Measurements from ENCODE around the gene JMY. TPM values are rescaled to one million over a fixed set of nuclear protein-coding genes. Genes with fewer than 3 reads are reported as not detected.

The JMY gene
- total and polyA plus RNA-seq, 2 donors (not counting 3 experiments of a cell fraction or from before 2014, with no cell fraction given): 1.5 to 6.5 TPM

DNA sequence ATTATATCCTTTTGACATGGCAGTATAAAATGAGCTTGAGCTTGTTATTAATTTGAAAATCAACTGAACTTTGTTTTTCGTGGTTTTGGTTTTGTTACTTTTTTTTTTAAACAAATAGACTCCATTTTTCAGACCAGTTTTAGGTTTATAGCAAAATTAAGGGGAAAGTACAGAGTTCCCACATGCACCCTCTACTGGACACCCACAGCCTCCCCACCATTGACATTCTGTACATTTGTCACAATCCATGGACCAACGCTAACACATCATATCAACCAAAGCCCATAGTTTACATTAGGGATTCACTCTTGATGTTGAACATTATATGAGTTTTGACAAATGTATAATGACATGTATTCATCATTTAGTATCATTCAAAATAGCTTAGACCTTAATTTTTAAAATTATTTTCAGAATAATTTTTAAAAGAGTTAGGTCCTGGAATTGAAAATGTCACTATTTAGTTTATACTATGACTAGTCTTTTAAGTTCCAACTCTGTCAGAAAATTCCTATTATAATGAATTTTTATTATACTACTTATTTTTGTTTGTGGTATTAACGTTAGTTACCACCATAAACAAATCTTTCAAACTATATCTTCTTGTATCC lies 35.3 kb upstream of the JMY start:
- POLR2A ChIA-PET: no interaction called here
- H3K4me1 ChIP-seq (ENCODE audit: control insufficient read depth, extremely low read depth, insufficient read depth, low read length): peaks cover 14% of the 10 kb centered on the region
- H4K20me1 ChIP-seq (replicated peaks; ENCODE audit: control insufficient read depth, extremely low read depth, insufficient read depth, low read length): no peaks in the 10 kb centered on the region
- no peak overlapping the region for H3K4me2 ChIP-seq (ENCODE audit: insufficient read depth, low read length)
- no peaks in the 10 kb centered on the region for H3K27me3 ChIP-seq (ENCODE audit: control insufficient read depth in 2 of 2, insufficient read depth in 2 of 2, low read length in 2 of 2)
- H3K9me1 ChIP-seq (replicated peaks; ENCODE audit: control insufficient read depth, extremely low read depth, insufficient read depth, low read length): no peaks in the 10 kb centered on the region
- H3K9ac ChIP-seq (replicated peaks; ENCODE audit: extremely low read depth, insufficient read depth, low read length): no peak overlapping the region
- intact Hi-C loops (cut with micrococcal nuclease) (loop anchor here (5.0 kb wide), 1 partner anchor 37 kb away; the partner anchor contains the start of gene JMY), dilution Hi-C loops (cut with MboI; ENCODE audit: extremely low pct_ligation_motif_present, low sequenced_read_pairs) (no loop called here)
- CTCF ChIA-PET: interaction anchor here (0.6 to 1.2 kb wide), 4 partner anchors 9 to 176 kb away, joined by 3 to 7 read pairs (median 4); no protein-coding TSS in a partner anchor
- DNase-seq (ENCODE audit: low read depth, low spot score) (no peak), FAIRE-seq (peak; percentile 85)
- TF ChIP-seq, protein P1, sequence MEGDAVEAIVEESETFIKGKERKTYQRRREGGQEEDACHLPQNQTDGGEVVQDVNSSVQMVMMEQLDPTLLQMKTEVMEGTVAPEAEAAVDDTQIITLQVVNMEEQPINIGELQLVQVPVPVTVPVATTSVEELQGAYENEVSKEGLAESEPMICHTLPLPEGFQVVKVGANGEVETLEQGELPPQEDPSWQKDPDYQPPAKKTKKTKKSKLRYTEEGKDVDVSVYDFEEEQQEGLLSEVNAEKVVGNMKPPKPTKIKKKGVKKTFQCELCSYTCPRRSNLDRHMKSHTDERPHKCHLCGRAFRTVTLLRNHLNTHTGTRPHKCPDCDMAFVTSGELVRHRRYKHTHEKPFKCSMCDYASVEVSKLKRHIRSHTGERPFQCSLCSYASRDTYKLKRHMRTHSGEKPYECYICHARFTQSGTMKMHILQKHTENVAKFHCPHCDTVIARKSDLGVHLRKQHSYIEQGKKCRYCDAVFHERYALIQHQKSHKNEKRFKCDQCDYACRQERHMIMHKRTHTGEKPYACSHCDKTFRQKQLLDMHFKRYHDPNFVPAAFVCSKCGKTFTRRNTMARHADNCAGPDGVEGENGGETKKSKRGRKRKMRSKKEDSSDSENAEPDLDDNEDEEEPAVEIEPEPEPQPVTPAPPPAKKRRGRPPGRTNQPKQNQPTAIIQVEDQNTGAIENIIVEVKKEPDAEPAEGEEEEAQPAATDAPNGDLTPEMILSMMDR (IDR thresholded peaks at IDR 0.05; ENCODE audit: extremely low read depth in 1 of 2, insufficient read depth in 1 of 2, low read depth in 1 of 2, low read length in 2 of 2): peak; percentile 19 to 27
- TF ChIP-seq POLR2A (IDR thresholded peaks at IDR 0.05; ENCODE audit: low read depth, low read length): no peak
- no peaks in the 10 kb centered on the region for H3K79me2 ChIP-seq (ENCODE audit: control insufficient read depth, insufficient read depth, low read length)
- BruUV-seq (replicated peaks): no TSS peak
- no peak overlapping the region for H3K4me3 ChIP-seq (replicated peaks in 1 of 3; ENCODE audit: insufficient read depth in 1 of 3, low read depth in 1 of 3, low read length in 3 of 3)
- H3K9me3 ChIP-seq (replicated peaks; ENCODE audit: control insufficient read depth, insufficient read depth, low read length): no peaks in the 10 kb centered on the region
- no peak overlapping the region for H3K27ac ChIP-seq (ENCODE audit: insufficient read depth, low read depth, low read length)
- no peaks in the 10 kb centered on the region for H3K36me3 ChIP-seq (ENCODE audit: control insufficient read depth in 2 of 2, extremely low read depth in 1 of 2, insufficient read depth in 2 of 2, low read length in 2 of 2)
- no peak overlapping the region for H2AFZ ChIP-seq (ENCODE audit: low read depth, low read length)

DNA sequence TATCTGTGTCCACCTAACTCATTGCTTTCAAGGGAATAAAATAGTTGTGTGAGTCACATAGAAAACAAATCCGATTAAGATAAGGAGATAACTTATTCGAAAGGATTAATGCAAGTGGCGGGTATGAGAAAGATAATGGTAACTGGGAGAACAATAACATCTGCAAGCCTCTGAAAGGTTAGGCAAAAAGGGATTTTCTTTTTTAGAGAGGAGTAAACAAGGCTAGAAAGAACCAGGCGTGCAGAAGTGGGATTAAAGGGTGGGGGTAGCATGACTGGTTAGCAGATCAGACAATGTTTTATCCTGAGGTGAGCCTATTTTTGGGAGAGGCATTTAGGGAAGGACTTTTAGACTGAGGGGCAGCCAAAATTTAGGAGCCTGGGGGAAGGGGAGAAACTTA lies 34.7 kb upstream of the JMY start:
- FAIRE-seq (no peak), DNase-seq (ENCODE audit: low read depth, low spot score) (peak; percentile 27)
- Histone ChIP-seq H3K27me3 (ENCODE audit: control insufficient read depth in 2 of 2, insufficient read depth in 2 of 2, low read length in 2 of 2) (no peaks in the 10 kb centered on the region), H3K4me2 (ENCODE audit: insufficient read depth, low read length) (no peak overlapping the region), H3K27ac (ENCODE audit: insufficient read depth, low read depth, low read length) (peak overlapping the region; percentile 44), H3K9me3 (replicated peaks; ENCODE audit: control insufficient read depth, insufficient read depth, low read length) (no peaks in the 10 kb centered on the region), H3K4me3 (replicated peaks in 1 of 3; ENCODE audit: insufficient read depth in 1 of 3, low read depth in 1 of 3, low read length in 3 of 3) (no peak overlapping the region), H3K36me3 (ENCODE audit: control insufficient read depth in 2 of 2, extremely low read depth in 1 of 2, insufficient read depth in 2 of 2, low read length in 2 of 2) (no peaks in the 10 kb centered on the region), H3K4me1 (ENCODE audit: control insufficient read depth, extremely low read depth, insufficient read depth, low read length) (peaks cover 18% of the 10 kb centered on the region), H2AFZ (ENCODE audit: low read depth, low read length) (no peak overlapping the region), H3K9ac (replicated peaks; ENCODE audit: extremely low read depth, insufficient read depth, low read length) (no peak overlapping the region), H3K79me2 (ENCODE audit: control insufficient read depth, insufficient read depth, low read length) (no peaks in the 10 kb centered on the region), H4K20me1 (replicated peaks; ENCODE audit: control insufficient read depth, extremely low read depth, insufficient read depth, low read length) (no peaks in the 10 kb centered on the region), H3K9me1 (replicated peaks; ENCODE audit: control insufficient read depth, extremely low read depth, insufficient read depth, low read length) (no peaks in the 10 kb centered on the region)
- intact Hi-C loops (cut with micrococcal nuclease): loop anchor here (5.0 kb wide), 1 partner anchor 36 kb away; the partner anchor contains the start of gene JMY
- ChIA-PET POLR2A (no interaction called here), CTCF (interaction anchor here (1.2 kb wide), 1 partner anchor 68 kb away, joined by 7 read pairs; no protein-coding TSS in a partner anchor)
- dilution Hi-C loops (cut with MboI; ENCODE audit: extremely low pct_ligation_motif_present, low sequenced_read_pairs): no loop called here
- TF ChIP-seq JUN (IDR thresholded peaks at IDR 0.05; ENCODE audit: borderline replicate concordance, insufficient read depth, insufficient read length, low read depth) (peak; percentile 15), FOS (IDR thresholded peaks at IDR 0.05; ENCODE audit: borderline replicate concordance, insufficient read depth, low read length) (peak; percentile 23), EZH2 (IDR thresholded peaks at IDR 0.05; ENCODE audit: borderline replicate concordance, low read depth, low read length, severe bottlenecking) (no peak), GATA2 (IDR thresholded peaks at IDR 0.05; ENCODE audit: insufficient read depth, insufficient read length, low read depth, low read length) (peak; percentile 80), MYC (IDR thresholded peaks at IDR 0.05; ENCODE audit: low read depth, low read length) (no peak), POLR2A (IDR thresholded peaks at IDR 0.05; ENCODE audit: low read depth, low read length) (no peak), POLR2AphosphoS5 (IDR thresholded peaks at IDR 0.05; ENCODE audit: insufficient read depth, low read depth, low read length) (no peak)
- TF ChIP-seq, protein P1 (IDR thresholded peaks at IDR 0.05; ENCODE audit: extremely low read depth in 1 of 2, insufficient read depth in 1 of 2, low read depth in 1 of 2, low read length in 2 of 2): no peak
- TF ChIP-seq, protein P2, sequence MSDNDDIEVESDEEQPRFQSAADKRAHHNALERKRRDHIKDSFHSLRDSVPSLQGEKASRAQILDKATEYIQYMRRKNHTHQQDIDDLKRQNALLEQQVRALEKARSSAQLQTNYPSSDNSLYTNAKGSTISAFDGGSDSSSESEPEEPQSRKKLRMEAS (IDR thresholded peaks at IDR 0.05; ENCODE audit: insufficient read depth, insufficient read length): no peak
- no TSS peak for BruUV-seq (replicated peaks)
